Activated CD4-positive, alpha-beta memory T cell treated with anti-CD3 and anti-CD28 coated beads, Interleukin-2, amount 10 ng/mL, durations not matched to agents 7 days and 5 days (primary cell): ENCODE measurements around the gene CYBA. TPM values are rescaled to one million over a fixed set of nuclear protein-coding genes. Genes with fewer than 3 reads are reported as not detected.

Experiments used
- CTCF ChIA-PET: fragments of 350-600 bp; sonication (Branson Sonifier 250); formaldehyde crosslinking; loops from one replicate; lab custom pipeline; 2021; ENCODE audit warnings: antibody characterized with exemption, inconsistent platforms; lab: Charles Lee
- POLR2A ChIA-PET: fragments of 350-600 bp; sonication (Branson Sonifier 250); formaldehyde crosslinking; loops from one replicate; lab custom pipeline; 2021; ENCODE audit warnings: antibody characterized with exemption; lab: Charles Lee
- DNase-seq: peaks from one replicate; pipeline ENCODE4 v3.0.0-alpha.2; 2020
- H3K27ac Mint-ChIP-seq: one replicate; pipeline ENCODE4 v1.8.0; 2021; ENCODE audit warnings: mild to moderate bottlenecking, mixed read lengths
- H3K27me3 Mint-ChIP-seq: one replicate; pipeline ENCODE4 v1.8.0; 2021; ENCODE audit warnings: mixed read lengths
- H3K36me3 Mint-ChIP-seq: one replicate; pipeline ENCODE4 v1.8.0; 2021; ENCODE audit warnings: low read depth, mixed read lengths
- H3K4me1 Mint-ChIP-seq: one replicate; pipeline ENCODE4 v1.8.0; 2021; ENCODE audit warnings: mixed read lengths
- H3K4me3 Mint-ChIP-seq: one replicate; pipeline ENCODE4 v1.8.0; 2021; ENCODE audit warnings: mild to moderate bottlenecking, mixed read lengths
- H3K9me3 Mint-ChIP-seq: one replicate; pipeline ENCODE4 v1.8.0; 2021; ENCODE audit warnings: mixed read lengths
- total RNA-seq, 2 experiments: library from RNA; stranded (reverse); gene quantifications; one replicate each; pipeline ENCODE4 v1.2.3, GENCODE V29; 2021

Gene CYBA
- total RNA-seq, 2 experiments from 2014 or later = 580 to 588 TPM

DNA sequence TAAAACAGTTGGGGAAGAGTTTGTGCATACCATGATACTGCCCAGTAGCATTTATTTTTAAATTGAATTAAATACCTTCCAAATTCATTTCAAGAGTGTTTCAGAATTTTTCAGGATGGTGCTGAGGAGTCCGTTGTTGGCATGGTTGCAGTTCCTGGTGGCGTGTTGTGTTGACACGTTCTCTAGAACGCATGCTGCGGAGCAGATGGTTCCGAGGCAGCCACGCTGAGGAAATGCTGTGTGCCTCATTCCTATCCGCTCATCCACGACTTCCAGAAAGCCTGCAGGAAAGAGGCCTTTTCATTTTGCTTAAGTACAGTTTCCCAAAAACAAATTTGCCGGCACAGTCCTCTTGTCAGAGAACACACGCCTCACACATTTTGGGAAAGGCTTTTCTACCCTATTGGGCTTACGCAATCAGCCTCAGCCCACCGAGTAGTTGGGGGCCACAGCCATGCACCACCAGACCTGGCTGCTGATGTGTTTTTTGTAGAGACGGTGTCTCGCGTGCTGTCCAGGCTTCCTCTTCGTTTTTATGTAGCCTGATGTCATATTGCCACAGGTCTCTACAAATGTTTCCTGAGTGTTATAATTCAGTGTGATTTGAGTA, 44.6 kb downstream of the CYBA start:
- ChIA-PET POLR2A (no interaction called here), CTCF (no interaction called here)
- DNase-seq = no peak
- Mint-ChIP-seq H3K4me1 (no peaks in the 10 kb centered on the region), H3K4me3 (no peak overlapping the region), H3K27ac (no peak overlapping the region), H3K27me3 (no peaks in the 10 kb centered on the region), H3K36me3 (peaks cover 41% of the 10 kb centered on the region), H3K9me3 (no peaks in the 10 kb centered on the region)

DNA sequence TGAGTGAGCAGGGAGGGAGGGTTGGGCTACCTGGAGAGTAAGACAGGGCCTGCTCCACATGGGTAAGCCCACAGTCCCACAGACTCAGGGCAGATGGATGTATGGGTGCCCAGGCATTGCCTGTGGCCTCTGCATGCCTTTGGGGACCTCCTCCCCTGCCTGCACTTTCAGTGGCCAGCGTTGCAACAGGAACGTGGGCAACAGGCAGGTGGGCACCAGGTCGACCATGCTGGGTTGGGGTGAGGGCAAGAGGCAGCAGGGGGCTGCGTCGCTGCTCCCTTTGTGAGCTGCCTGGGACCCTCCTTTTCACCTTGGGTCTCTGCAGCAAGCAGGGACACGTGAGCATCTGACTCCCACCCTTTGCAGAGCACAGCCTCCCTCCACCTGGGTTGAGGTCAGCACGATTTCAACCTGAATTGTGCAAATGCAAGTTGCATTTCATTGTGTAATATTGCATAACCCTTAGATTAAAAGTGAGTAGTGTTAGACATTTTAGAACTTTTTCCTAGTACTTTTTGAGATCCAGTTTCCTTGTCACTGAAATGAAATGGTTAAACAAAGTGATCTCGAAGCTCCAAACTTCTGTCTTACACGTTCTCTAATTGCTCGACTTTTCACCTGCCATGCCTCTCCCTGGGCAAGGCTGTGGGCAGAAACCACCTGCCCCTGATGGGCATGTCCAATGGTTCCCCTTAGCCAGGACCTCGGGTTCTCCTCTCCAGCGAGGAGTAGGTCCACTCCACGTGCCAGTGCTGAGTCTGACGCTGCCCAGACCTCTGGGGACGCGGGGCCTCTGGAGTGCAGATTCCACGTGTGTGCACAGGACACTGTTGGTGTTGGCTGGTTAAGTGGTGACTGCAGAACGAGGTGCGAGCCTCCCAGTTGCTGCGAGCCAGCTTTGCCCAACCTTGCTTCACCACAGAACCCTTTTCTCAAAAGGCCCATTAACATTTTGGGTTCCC, 45.4 kb downstream of the CYBA start:
- Mint-ChIP-seq H3K36me3 (peaks cover 42% of the 10 kb centered on the region), H3K4me3 (no peak overlapping the region), H3K4me1 (no peaks in the 10 kb centered on the region), H3K9me3 (no peaks in the 10 kb centered on the region), H3K27ac (no peak overlapping the region), H3K27me3 (no peaks in the 10 kb centered on the region)
- CTCF ChIA-PET = no interaction called here
- POLR2A ChIA-PET = no interaction called here
- DNase-seq = no peak

DNA sequence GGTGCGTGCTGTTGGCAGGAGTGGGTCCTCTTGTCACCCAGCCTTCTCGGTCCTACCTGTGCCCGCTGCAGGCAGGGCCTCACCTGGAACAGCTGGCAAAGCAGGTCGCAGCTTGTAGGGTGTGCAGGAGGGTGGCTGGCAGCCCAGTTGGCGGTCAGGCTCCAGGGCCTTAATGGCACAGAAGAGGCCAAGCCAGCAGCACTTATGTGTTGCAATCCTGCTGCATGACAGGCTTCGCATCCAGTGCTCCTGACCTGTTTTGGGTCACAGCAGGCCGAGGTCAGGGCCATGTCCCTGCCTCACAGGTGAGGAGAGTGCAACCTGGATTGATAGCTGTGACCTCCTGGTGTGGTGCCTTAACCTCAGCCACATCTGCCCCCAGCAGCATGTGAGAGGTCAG, 48.8 kb downstream of the CYBA start:
- no peaks in the 10 kb centered on the region for H3K27me3 Mint-ChIP-seq
- ChIA-PET CTCF (no interaction called here), POLR2A (no interaction called here)
- no peak overlapping the region for H3K27ac Mint-ChIP-seq
- H3K4me1 Mint-ChIP-seq = peaks cover 5% of the 10 kb centered on the region
- DNase-seq = no peak
- no peak overlapping the region for H3K4me3 Mint-ChIP-seq
- H3K36me3 Mint-ChIP-seq = peaks cover 40% of the 10 kb centered on the region
- H3K9me3 Mint-ChIP-seq = no peaks in the 10 kb centered on the region

DNA sequence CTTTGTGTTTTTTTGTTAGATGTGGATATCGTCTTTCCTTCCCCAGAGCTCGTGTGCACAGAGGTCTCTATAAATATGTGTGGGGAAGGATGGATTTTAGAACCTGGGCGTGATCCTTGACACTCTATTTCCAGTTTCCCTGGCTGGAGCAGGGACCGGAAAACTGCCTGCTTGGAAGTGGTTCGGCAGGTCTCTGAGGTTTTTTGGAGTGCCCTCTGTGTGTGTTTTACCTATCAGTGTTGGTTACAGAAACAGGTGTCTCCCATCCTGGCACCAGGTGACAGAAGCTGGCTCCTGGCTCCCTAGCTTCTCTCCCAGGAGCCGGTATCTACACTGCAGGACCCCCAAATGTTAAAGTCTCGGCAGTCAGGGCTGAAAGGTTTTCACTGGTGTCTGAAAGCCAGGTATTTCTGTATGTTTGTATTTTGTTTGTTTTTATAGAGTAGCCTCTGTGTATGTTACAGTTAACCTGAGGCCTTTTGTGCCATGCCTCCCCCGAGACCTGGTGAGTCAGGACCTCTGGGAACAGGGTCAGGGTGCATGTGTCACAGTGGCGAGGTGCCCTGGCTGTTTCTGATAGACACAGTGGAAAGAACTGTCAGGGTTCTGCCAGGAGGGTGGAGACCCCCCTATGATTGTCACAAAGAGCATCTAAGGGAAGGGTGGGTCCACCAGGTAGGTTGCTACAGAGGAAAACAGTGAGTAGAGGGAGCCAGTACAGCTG, 49.4 kb downstream of the CYBA start:
- Mint-ChIP-seq H3K27me3 (no peaks in the 10 kb centered on the region), H3K36me3 (peaks cover 40% of the 10 kb centered on the region), H3K9me3 (no peaks in the 10 kb centered on the region), H3K4me1 (peaks cover 9% of the 10 kb centered on the region), H3K27ac (peak overlapping the region; percentile 14), H3K4me3 (no peak overlapping the region)
- POLR2A ChIA-PET = no interaction called here
- no peak for DNase-seq
- CTCF ChIA-PET = no interaction called here

DNA sequence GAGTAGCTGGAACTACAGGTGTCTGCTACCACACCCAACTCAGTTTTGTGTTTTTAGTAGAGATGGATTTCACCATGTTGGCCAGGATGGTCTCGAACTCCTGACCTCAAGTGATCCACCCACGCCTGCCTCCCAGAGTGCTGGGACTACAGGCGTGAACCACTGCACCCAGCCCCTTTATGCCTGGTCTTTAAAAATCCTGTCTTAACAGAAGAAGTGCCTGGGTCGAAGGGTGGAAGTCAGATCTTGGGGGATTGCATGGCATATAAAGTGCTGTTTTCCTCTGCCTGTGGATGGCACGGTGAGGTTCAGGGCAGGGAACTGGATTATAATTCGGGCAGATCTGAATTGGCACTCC, 50.3 kb downstream of the CYBA start:
- no peak overlapping the region for H3K4me3 Mint-ChIP-seq
- POLR2A ChIA-PET = no interaction called here
- no peaks in the 10 kb centered on the region for H3K9me3 Mint-ChIP-seq
- H3K27ac Mint-ChIP-seq = peak overlapping the region; percentile 34
- peaks cover 43% of the 10 kb centered on the region for H3K36me3 Mint-ChIP-seq
- no peaks in the 10 kb centered on the region for H3K27me3 Mint-ChIP-seq
- CTCF ChIA-PET = no interaction called here
- H3K4me1 Mint-ChIP-seq = peaks cover 16% of the 10 kb centered on the region
- DNase-seq = no peak

DNA sequence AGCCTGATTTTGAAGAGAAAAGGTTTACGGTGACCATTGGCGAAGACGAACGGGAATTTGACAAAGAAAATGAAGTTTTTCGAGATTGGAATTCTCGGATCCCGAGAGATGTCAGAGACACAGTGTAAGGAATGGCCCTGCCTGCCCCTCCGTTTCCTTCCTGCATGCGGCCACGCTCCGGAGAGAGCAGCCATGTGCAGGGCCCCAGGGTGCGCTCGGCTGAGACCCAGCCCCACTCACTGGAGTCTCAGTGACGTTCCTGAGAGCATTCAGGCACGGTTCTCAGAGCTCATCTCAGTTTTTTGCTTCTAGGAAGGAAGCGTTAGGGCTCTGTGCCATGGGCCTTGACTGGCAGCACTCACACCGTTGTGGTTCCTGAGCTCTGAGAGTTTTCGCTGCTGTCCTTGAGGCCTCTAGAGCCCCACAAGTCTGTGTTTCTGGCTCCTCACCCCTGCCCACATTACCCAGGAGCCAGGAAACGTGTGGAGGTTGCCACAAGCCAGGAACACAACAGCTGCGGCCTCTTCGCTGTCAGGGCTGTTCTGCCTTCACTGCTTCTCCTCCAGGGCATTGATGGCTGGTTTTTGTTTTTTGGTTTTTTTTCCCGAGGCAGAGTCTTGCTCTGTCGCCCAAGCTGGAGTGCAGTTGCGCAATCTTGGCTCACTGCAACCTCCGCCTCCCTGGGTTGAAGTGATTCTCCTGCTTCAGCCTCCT, 50.9 kb downstream of the CYBA start:
- ChIA-PET POLR2A (no interaction called here), CTCF (no interaction called here)
- Mint-ChIP-seq H3K9me3 (no peaks in the 10 kb centered on the region), H3K4me3 (no peak overlapping the region), H3K36me3 (peaks cover 45% of the 10 kb centered on the region), H3K27me3 (no peaks in the 10 kb centered on the region), H3K27ac (no peak overlapping the region), H3K4me1 (peaks cover 18% of the 10 kb centered on the region)
- no peak for DNase-seq

DNA sequence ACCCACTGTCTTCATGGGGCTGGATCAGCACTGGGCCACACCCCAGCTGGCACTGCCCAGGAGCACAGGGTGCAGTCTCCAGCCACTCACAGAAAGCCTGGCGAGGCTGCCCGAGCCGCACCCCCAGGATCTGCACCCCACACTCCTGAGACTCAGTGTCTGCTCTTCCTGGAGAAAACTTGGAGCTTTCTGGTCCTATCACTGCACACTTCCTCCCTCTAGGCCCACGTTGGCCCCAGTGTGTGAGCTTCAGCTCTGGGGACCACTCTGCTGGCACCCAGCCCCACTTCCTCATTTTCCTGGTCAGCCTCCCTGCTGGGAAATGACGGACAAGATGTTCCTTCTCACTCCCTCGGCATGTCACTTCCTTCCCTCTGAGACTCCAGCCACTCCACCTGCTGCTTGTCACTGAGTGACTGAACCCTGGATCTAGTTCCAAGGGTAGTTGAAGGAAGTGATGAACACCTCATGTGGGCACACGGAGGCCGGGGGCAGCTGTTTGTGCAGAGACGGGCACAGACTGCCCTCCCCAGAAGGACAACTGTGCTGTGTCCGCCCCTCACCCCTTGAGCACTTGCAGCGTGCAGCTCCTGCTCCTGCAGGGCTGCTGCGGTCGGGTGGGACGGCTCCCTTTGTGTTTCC, 51.6 kb downstream of the CYBA start:
- ChIA-PET CTCF (no interaction called here), POLR2A (no interaction called here)
- Mint-ChIP-seq H3K4me3 (no peak overlapping the region), H3K36me3 (peaks cover 48% of the 10 kb centered on the region), H3K4me1 (peaks cover 18% of the 10 kb centered on the region), H3K27me3 (no peaks in the 10 kb centered on the region), H3K27ac (no peak overlapping the region), H3K9me3 (no peaks in the 10 kb centered on the region)
- no peak for DNase-seq

DNA sequence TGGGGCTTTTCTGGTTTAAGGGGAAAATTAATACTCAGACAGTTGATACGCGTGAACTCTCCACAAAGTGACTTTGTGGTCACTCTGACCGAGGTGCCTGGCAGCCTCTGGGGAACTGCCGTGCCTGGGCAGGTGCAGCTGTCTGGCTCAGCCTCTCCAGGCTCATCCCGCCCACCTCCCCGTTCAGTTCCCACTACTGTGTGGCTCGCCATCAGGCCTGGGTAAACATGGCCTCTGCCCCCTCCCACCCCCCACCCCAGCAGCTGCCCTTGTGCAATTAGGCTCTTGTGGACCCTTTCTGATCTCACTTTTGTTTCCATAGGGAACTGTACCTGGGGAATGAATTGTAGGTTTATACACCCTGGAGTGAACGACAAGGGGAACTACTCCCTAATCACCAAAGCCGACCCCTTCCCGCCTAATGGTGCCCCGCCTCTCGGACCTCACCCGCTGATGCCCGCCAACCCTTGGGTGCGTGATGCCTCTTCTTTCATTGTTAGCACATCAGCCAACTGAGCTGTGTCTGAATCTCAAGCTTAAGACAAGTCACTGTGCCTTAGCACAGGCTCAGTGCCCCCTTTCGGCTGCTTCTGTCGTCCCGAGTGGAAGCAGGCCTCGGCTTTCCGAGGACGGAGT, 52.9 kb downstream of the CYBA start:
- ChIA-PET POLR2A (no interaction called here), CTCF (no interaction called here)
- H3K36me3 Mint-ChIP-seq = peaks cover 53% of the 10 kb centered on the region
- no peaks in the 10 kb centered on the region for H3K27me3 Mint-ChIP-seq
- no peak for DNase-seq
- no peak overlapping the region for H3K27ac Mint-ChIP-seq
- H3K4me3 Mint-ChIP-seq = no peak overlapping the region
- no peaks in the 10 kb centered on the region for H3K9me3 Mint-ChIP-seq
- peaks cover 20% of the 10 kb centered on the region for H3K4me1 Mint-ChIP-seq

DNA sequence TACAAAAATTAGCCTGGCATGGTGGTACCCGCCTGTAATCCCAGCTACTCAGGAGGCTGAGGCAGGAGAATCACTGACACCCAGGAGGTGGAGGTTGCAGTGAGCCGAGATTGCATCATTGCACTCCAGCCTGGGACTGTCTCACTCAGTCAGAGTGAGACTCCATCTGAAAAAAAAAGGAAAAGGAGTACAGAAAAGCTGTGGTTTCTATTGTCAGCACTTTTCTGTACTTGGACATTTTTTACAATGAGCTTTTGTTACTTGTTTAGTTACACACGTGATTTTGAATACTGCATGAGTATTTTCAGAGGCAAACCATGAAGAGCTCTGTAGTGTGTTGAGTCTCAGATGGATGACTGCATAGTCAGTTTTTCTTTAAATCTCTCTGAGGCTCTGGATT, 54.4 kb downstream of the CYBA start:
- CTCF ChIA-PET = no interaction called here
- Mint-ChIP-seq H3K27ac (no peak overlapping the region), H3K4me1 (peaks cover 28% of the 10 kb centered on the region), H3K4me3 (no peak overlapping the region), H3K36me3 (peaks cover 54% of the 10 kb centered on the region), H3K9me3 (no peaks in the 10 kb centered on the region), H3K27me3 (no peaks in the 10 kb centered on the region)
- no peak for DNase-seq
- POLR2A ChIA-PET = interaction anchor here (0.7 to 1.0 kb wide), 3 partner anchors 24 to 151 kb away, joined by 3 to 4 read pairs (median 3); partner anchors contain the start of gene CYBA

DNA sequence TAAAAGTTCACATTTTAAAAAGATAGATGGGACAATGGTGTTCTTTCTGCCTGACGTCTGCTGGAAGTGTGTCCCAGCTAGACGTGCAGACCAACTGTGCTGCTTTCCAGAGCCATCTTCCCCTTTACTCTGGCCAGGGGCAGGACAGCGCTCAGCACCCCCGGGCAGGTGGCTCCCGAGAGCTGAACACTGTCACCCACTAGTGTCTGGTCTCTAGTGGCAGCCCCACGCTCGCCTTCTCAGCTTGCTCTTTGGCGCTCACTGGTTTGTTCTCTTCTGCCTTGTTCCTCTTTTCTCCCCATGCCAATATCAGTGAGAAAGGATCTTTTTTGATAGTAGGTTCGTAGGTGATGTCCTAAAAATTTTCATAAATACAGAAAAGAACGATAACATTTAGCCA, 54.9 kb downstream of the CYBA start:
- ChIA-PET POLR2A (interaction anchor here (1.0 kb wide), 1 partner anchor 25 kb away, joined by 4 read pairs; no protein-coding TSS in a partner anchor), CTCF (no interaction called here)
- Mint-ChIP-seq H3K27ac (no peak overlapping the region), H3K4me3 (no peak overlapping the region), H3K36me3 (peaks cover 53% of the 10 kb centered on the region), H3K27me3 (no peaks in the 10 kb centered on the region), H3K9me3 (no peaks in the 10 kb centered on the region), H3K4me1 (peaks cover 30% of the 10 kb centered on the region)
- DNase-seq = no peak

DNA sequence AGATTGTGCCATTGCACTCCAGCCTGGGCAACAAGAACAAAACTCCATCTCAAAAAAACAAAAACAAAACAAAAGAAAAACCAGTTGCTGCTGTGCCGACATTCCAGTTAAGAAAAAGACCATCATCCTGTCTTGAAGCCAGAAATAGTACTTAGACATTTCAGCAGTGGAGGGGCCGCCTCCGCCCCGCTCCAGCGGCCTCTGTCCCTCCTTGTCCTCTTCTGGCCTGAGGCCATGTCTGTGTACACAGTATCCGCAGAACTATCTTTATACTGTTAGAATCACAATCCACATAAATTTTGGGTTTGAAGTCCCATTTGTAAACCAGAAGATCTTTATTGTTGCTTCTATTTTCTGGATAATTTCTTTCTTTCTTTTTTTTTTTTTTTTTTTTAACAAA, 55.8 kb downstream of the CYBA start:
- H3K9me3 Mint-ChIP-seq = no peaks in the 10 kb centered on the region
- POLR2A ChIA-PET = no interaction called here
- no peaks in the 10 kb centered on the region for H3K27me3 Mint-ChIP-seq
- peaks cover 46% of the 10 kb centered on the region for H3K36me3 Mint-ChIP-seq
- peaks cover 34% of the 10 kb centered on the region for H3K4me1 Mint-ChIP-seq
- H3K4me3 Mint-ChIP-seq = no peak overlapping the region
- DNase-seq = no peak
- CTCF ChIA-PET = no interaction called here
- no peak overlapping the region for H3K27ac Mint-ChIP-seq

DNA sequence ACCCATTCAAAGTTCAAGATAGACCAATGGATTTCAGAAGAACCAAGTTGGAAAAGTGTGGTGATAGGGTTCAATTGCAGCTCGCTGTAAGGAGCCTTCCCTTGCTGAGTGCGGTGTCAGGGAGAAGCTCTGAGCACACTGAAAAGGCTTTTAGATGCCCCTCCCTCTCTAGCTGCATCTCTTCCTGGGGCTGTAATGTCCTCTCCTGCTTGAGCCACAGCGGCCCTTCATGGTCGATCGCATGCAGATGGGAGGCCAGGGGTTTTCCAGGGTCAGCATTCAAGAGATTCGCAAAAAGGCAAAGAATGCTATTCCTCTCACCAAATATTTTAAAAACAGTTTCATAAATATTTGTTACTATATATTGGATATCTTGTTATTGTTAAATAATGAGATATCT, 56.9 kb downstream of the CYBA start:
- peaks cover 45% of the 10 kb centered on the region for H3K4me1 Mint-ChIP-seq
- CTCF ChIA-PET = interaction anchor here (0.6 kb wide), 1 partner anchor 14 kb away, joined by 3 read pairs; no protein-coding TSS in a partner anchor
- no peak overlapping the region for H3K4me3 Mint-ChIP-seq
- H3K36me3 Mint-ChIP-seq = peaks cover 49% of the 10 kb centered on the region
- no peak overlapping the region for H3K27ac Mint-ChIP-seq
- DNase-seq = no peak
- POLR2A ChIA-PET = no interaction called here
- H3K9me3 Mint-ChIP-seq = no peaks in the 10 kb centered on the region
- no peaks in the 10 kb centered on the region for H3K27me3 Mint-ChIP-seq
